Activated CD8-positive, alpha-beta T cell treated with anti-CD3 and anti-CD28 coated beads for 36 hours (primary cell): Measurements from ENCODE around the gene RTBDN. TPM values are rescaled to one million over a fixed set of nuclear protein-coding genes. Genes with fewer than 3 reads are reported as not detected.

Experiments used
- ATAC-seq: fragments of 200-7000 bp; cut with Tn5 transposase; one replicate; pipeline ENCODE4 v1.10.0; 2021; ENCODE audit warnings: mild to moderate bottlenecking, moderate library complexity
- CTCF ChIA-PET: fragments of 350-600 bp; sonication (Branson Sonifier 250); formaldehyde crosslinking; loops from one replicate; lab custom pipeline; 2021; ENCODE audit warnings: antibody characterized with exemption; lab: Charles Lee
- POLR2A ChIA-PET: fragments of 350-600 bp; sonication (Branson Sonifier 250); formaldehyde crosslinking; loops from one replicate; lab custom pipeline; 2021; ENCODE audit warnings: antibody characterized with exemption; lab: Charles Lee
- DNase-seq: peaks from one replicate; pipeline ENCODE4 v3.0.0-alpha.2; 2020
- H3K27ac Mint-ChIP-seq: one replicate; pipeline ENCODE4 v1.8.0; 2021; ENCODE audit warnings: mild to moderate bottlenecking, mixed read lengths
- H3K27me3 Mint-ChIP-seq: one replicate; pipeline ENCODE4 v1.8.0; 2021; ENCODE audit warnings: mixed read lengths
- H3K36me3 Mint-ChIP-seq: one replicate; pipeline ENCODE4 v1.8.0; 2021; ENCODE audit warnings: low read depth, mixed read lengths
- H3K4me1 Mint-ChIP-seq: one replicate; pipeline ENCODE4 v1.8.0; 2021; ENCODE audit warnings: low read depth, mixed read lengths
- H3K4me3 Mint-ChIP-seq: one replicate; pipeline ENCODE4 v1.8.0; 2021; ENCODE audit warnings: mild to moderate bottlenecking, moderate library complexity, mixed read lengths
- H3K9me3 Mint-ChIP-seq: one replicate; pipeline ENCODE4 v1.8.0; 2021; ENCODE audit warnings: mixed read lengths
- intact Hi-C: fragments of 100-400 bp; cut with micrococcal nuclease; formaldehyde crosslinking; loops from one replicate; pipeline ENCODE4 v1.10.0; 2022
- total RNA-seq, 2 experiments: library from RNA; stranded (reverse); gene quantifications; one replicate each; pipeline ENCODE4 v1.2.3, GENCODE V29; 2021
- TF ChIP-seq, protein P1 (sequence below): fragments of 200-600 bp; IDR thresholded peaks from one replicate; pipeline ENCODE4 v1.8.0; 2022; ENCODE audit warnings: antibody characterized with exemption, mild to moderate bottlenecking

The RTBDN gene
- total RNA-seq, 2 experiments from 2014 or later = not detected

DNA sequence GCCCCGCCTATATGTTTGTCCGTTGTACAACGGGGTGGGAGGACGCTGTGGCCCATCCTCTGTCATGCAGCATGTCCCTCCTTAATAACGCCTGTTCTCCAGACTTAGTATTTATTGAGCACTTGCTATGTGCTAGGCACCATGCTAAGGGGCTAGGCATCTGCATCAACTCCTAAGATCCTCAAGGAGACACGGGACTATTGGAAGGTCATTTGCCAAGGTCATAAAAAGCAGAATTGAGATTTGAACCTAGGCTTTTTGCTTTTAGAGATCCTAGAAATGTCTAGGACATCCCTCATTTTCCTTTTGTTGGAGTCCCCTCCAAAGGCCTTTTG, 2.1 kb upstream of the RTBDN start:
- intact Hi-C loops = no loop called here
- Mint-ChIP-seq H3K4me3 (no peak overlapping the region), H3K36me3 (no peaks in the 10 kb centered on the region), H3K27me3 (peaks cover 79% of the 10 kb centered on the region), H3K4me1 (peaks cover 44% of the 10 kb centered on the region), H3K27ac (no peak overlapping the region), H3K9me3 (peaks cover 1% of the 10 kb centered on the region)
- POLR2A ChIA-PET = no interaction called here
- ATAC-seq (no peak), DNase-seq (no peak)
- TF ChIP-seq, protein P1, sequence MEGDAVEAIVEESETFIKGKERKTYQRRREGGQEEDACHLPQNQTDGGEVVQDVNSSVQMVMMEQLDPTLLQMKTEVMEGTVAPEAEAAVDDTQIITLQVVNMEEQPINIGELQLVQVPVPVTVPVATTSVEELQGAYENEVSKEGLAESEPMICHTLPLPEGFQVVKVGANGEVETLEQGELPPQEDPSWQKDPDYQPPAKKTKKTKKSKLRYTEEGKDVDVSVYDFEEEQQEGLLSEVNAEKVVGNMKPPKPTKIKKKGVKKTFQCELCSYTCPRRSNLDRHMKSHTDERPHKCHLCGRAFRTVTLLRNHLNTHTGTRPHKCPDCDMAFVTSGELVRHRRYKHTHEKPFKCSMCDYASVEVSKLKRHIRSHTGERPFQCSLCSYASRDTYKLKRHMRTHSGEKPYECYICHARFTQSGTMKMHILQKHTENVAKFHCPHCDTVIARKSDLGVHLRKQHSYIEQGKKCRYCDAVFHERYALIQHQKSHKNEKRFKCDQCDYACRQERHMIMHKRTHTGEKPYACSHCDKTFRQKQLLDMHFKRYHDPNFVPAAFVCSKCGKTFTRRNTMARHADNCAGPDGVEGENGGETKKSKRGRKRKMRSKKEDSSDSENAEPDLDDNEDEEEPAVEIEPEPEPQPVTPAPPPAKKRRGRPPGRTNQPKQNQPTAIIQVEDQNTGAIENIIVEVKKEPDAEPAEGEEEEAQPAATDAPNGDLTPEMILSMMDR = no peak
- CTCF ChIA-PET = interaction anchor here (0.9 to 2.2 kb wide), 11 partner anchors 8 to 78 kb away, joined by 3 to 13 read pairs (median 5); no protein-coding TSS in a partner anchor

DNA sequence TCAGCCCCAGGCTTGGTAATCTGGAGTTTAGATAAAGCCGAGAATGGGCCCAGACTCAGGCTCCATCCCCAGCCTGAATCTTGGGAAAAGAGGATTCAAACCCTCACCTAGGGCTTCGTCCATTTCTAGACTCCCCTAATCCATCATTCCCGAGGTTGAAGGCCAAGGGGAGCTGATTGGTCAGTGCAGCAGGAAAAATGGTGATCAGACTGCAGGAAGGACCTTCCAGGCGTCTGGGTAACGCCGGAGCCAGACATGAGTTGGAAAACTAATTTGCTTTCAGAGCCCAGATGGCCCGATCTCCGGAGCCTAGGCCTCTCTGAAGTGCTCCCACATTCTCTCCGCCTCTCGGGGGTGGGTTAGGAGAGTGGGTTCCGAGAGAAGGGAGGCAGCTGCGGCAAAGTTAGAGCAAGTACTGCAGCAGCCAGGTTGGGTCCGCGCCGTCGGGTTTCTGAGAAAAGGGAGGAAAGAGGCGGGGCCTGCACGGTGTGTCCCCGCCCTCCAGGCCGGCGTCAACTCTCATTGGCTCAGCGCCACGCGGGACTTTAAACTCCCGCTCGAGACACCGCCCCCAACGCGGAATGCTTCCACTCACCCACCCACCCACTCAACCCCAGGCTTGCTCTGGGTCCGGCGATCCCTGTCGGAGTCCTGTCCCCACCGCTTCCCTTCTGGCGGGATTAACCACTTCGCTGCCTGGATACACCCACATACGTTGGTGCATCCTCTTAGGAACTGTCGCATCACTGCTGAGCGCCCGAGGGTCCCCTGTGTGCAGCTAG, 788 bp upstream of the RTBDN start:
- ATAC-seq = no peak
- H3K27me3 Mint-ChIP-seq = peaks cover 76% of the 10 kb centered on the region
- peaks cover 32% of the 10 kb centered on the region for H3K4me1 Mint-ChIP-seq
- DNase-seq = peak; percentile 51
- POLR2A ChIA-PET = interaction anchor here (1.3 to 1.4 kb wide), 3 partner anchors 11 to 98 kb away, joined by 3 read pairs; partner anchors contain the start of genes FARSA and GET3
- no peaks in the 10 kb centered on the region for H3K36me3 Mint-ChIP-seq
- CTCF ChIA-PET = interaction anchor here (1.0 to 1.5 kb wide), 3 partner anchors 11 to 78 kb away, joined by 3 to 13 read pairs (median 5); no protein-coding TSS in a partner anchor
- intact Hi-C loops = no loop called here
- TF ChIP-seq, protein P1 = no peak
- H3K27ac Mint-ChIP-seq = no peak overlapping the region
- H3K4me3 Mint-ChIP-seq = no peak overlapping the region
- H3K9me3 Mint-ChIP-seq = peaks cover 1% of the 10 kb centered on the region

DNA sequence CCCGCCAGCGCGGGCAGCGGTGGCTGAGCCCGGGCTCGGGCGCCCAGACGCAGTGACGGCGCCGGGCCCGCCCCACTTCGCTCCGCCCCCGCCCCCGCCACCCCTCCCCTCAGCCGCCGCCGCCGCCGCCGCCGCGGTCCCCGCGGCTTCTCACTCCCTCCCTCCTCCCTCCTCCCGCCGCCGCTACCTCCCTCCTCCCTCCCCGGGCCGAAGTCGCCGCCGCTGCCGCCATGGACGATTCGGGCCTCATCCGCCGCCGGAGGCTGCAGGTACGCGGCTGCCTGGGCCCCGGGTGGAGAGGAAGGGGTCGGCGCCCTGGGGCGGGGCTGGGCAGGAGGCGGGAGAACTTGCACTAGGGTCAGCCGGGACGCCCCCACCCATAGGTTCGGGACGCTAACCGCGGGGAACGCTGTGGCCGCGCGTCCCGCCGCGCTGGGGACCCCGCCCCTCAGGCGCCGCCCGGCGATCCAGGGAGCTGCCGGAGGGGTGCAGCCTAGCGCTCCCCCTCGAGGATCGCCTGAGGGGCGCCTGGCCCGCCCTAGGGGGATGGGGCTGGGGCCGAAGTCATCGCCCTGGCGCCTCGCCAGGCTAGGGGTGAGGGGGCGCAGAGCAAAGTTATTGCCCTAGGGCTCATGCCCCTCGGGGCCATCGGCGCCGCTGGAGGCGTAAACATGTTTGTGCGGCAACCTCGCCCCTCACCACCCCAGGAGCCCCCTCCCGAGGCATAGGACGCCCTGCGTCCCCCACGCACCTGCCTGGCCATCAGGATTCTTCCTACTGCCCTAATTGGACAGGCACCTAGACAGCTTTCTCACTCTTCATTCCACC, 427 bp downstream of the RTBDN start:
- H3K36me3 Mint-ChIP-seq = no peaks in the 10 kb centered on the region
- TF ChIP-seq, protein P1 = no peak
- no peak overlapping the region for H3K27ac Mint-ChIP-seq
- peak overlapping the region; percentile 31 for H3K4me3 Mint-ChIP-seq
- H3K9me3 Mint-ChIP-seq = peaks cover 1% of the 10 kb centered on the region
- peaks cover 24% of the 10 kb centered on the region for H3K4me1 Mint-ChIP-seq
- POLR2A ChIA-PET = interaction anchor here (1.3 to 1.4 kb wide), 3 partner anchors 9 to 99 kb away, joined by 3 read pairs; partner anchors contain the start of genes FARSA and GET3
- CTCF ChIA-PET = interaction anchor here (0.8 to 1.5 kb wide), 5 partner anchors 9 to 101 kb away, joined by 3 to 13 read pairs (median 5); no protein-coding TSS in a partner anchor
- peak; percentile 31 for DNase-seq
- no peak for ATAC-seq
- intact Hi-C loops = no loop called here
- H3K27me3 Mint-ChIP-seq = peaks cover 74% of the 10 kb centered on the region

DNA sequence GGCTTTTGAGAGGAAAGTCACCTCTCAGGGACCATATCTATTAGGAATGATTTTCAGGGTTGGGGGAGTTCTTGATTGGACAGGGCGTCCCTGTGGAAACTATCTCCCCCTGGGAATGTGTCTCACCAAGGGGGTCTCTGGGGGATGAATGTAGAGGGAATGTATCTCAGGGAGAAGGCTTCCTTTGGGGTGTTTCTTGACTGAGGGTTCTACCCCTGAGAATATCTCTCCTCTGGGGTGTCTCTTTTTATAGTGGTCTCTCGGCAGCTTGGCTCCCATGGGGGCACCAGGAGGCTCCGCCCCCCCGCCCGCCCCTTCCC, 1.0 kb downstream of the RTBDN start:
- H3K4me3 Mint-ChIP-seq = peak overlapping the region; percentile 15
- ChIA-PET CTCF (no interaction called here), POLR2A (no interaction called here)
- DNase-seq (no peak), ATAC-seq (no peak)
- intact Hi-C loops = no loop called here
- H3K36me3 Mint-ChIP-seq = no peaks in the 10 kb centered on the region
- peaks cover 75% of the 10 kb centered on the region for H3K27me3 Mint-ChIP-seq
- TF ChIP-seq, protein P1 = no peak
- H3K27ac Mint-ChIP-seq = no peak overlapping the region
- H3K4me1 Mint-ChIP-seq = peaks cover 27% of the 10 kb centered on the region
- H3K9me3 Mint-ChIP-seq = peaks cover 1% of the 10 kb centered on the region
